Left kidney (tissue), 2 donors: ENCODE measurements around the gene CNPY2. TPM values are rescaled to one million over a fixed set of nuclear protein-coding genes. Genes with fewer than 3 reads are reported as not detected.
A peak's percentile ranks its signal among the peaks of the same experiment; 100 is the strongest.
"Not testable (repeated sequence)": the region's sequence is repeated elsewhere in the genome, so short reads cannot be mapped to it uniquely, and the experiment has no call there.

ENCODE experiments used
- DNase-seq: peaks from one replicate; pipeline ENCODE4 v3.0.0-alpha.2; 2013
- polyA plus RNA-seq: library from polyadenylated mRNA; unstranded; fragments of 120-200 nt; gene quantifications from one replicate; pipeline ENCODE4 v1.2.1, GENCODE V29; 2013; ENCODE audit not compliant: insufficient read length

Gene CNPY2
- polyA plus RNA-seq, 1 donor: 157 TPM

- peak; percentile 98 for DNase-seq
These were observed 15.7 kb downstream of the CNPY2 start, which contains the start of gene CS for GRCh38 chr12:56299853-56300643. Gene CS, minus strand, starts transcription at chr12:56300330. Its CDS starts 129 bp downstream, at chr12:56300201.

- no peak for DNase-seq
These were observed 16.4 kb downstream of the CNPY2 start for GRCh38 chr12:56299308-56299852.

GRCh38 chr12:56298828-56299227 is 17.0 kb downstream of the CNPY2 start:
- DNase-seq: no peak

GRCh38 chr12:56297400-56297799 is 18.4 kb downstream of the CNPY2 start:
- DNase-seq: no peak

GRCh38 chr12:56296295-56296694 is 19.5 kb downstream of the CNPY2 start:
- DNase-seq: no peak

- DNase-seq: no peak
These were observed 22.0 kb downstream of the CNPY2 start for GRCh38 chr12:56293795-56294194.

GRCh38 chr12:56288705-56289387 is 26.9 kb downstream of the CNPY2 start:
- no peak for DNase-seq

GRCh38 chr12:56286044-56286830 is 29.6 kb downstream of the CNPY2 start:
- DNase-seq: no peak

GRCh38 chr12:56284263-56284662 is 31.5 kb downstream of the CNPY2 start:
- not testable (repeated sequence) for DNase-seq

- no peak for DNase-seq
These were observed 33.2 kb downstream of the CNPY2 start for GRCh38 chr12:56282579-56282978.

- DNase-seq: no peak
These were observed 33.8 kb downstream of the CNPY2 start for GRCh38 chr12:56282030-56282429.

- no peak for DNase-seq
These were observed 34.9 kb downstream of the CNPY2 start for GRCh38 chr12:56280849-56281248.

GRCh38 chr12:56278905-56279304 is 36.9 kb downstream of the CNPY2 start:
- no peak for DNase-seq

GRCh38 chr12:56274299-56274698 is 41.5 kb downstream of the CNPY2 start:
- DNase-seq: no peak

- DNase-seq: not testable (repeated sequence)
These were observed 43.3 kb downstream of the CNPY2 start for GRCh38 chr12:56272468-56272867.

GRCh38 chr12:56271031-56271430 is 44.8 kb downstream of the CNPY2 start:
- no peak for DNase-seq

GRCh38 chr12:56267443-56268071 is 48.2 kb downstream of the CNPY2 start:
- no peak for DNase-seq

GRCh38 chr12:56266693-56267442 is 48.9 kb downstream of the CNPY2 start, which contains the start of gene COQ10A:
Gene COQ10A, plus strand, starts transcription at chr12:56266942. Its CDS starts 177 bp downstream, at chr12:56267119.
- peak; percentile 90 for DNase-seq

GRCh38 chr12:56266068-56266692 is 49.6 kb downstream of the CNPY2 start:
- not testable (repeated sequence) for DNase-seq

- not testable (repeated sequence) for DNase-seq
These were observed 52.8 kb downstream of the CNPY2 start for GRCh38 chr12:56262955-56263354.
